ENCODE results near the gene MAP4K1. TPM values are rescaled to one million over a fixed set of nuclear protein-coding genes. Genes with fewer than 3 reads are reported as not detected.

Gene MAP4K1
- total and polyA plus RNA-seq, 2 of the 13 experiments (the other 11 are each of a cell fraction or from before 2014, with no cell fraction given) = 0.24 to 0.89 TPM

GRCh38 chr19:38618590-38619360, 1.0 kb upstream of the MAP4K1 start, which contains the start of gene EIF3K (continued):
- no peak for TF ChIP-seq AKNA (CRISPR knock-in tag; IDR thresholded peaks at IDR 0.05; ENCODE audit: borderline replicate concordance)
- TF ChIP-seq ZNF275 (CRISPR knock-in tag; IDR thresholded peaks at IDR 0.05; ENCODE audit: borderline replicate concordance) = no peak
- TF ChIP-seq ATF5 (CRISPR knock-in tag; IDR thresholded peaks at IDR 0.05; ENCODE audit: low read depth) = no peak
- no peak for TF ChIP-seq ZNF576 (CRISPR knock-in tag; IDR thresholded peaks at IDR 0.05)
- no peak for TF ChIP-seq ZNF235 (CRISPR knock-in tag; IDR thresholded peaks at IDR 0.05; ENCODE audit: borderline replicate concordance)
- TF ChIP-seq ZNF3 (CRISPR knock-in tag; IDR thresholded peaks at IDR 0.05) = no peak
- TF ChIP-seq GMEB2 (CRISPR knock-in tag; IDR thresholded peaks at IDR 0.05; ENCODE audit: low read depth) = no peak
- TF ChIP-seq SRSF4 (IDR thresholded peaks at IDR 0.05; ENCODE audit: low read depth, low read length, poor library complexity, severe bottlenecking) = no peak
- no peak for TF ChIP-seq ZNF274 (CRISPR knock-in tag; IDR thresholded peaks at IDR 0.05)
- no peak for TF ChIP-seq HOXA5 (CRISPR knock-in tag; IDR thresholded peaks at IDR 0.05)
- TF ChIP-seq SKI (IDR thresholded peaks at IDR 0.05; ENCODE audit: partially characterized antibody) = no peak
- TF ChIP-seq ZNF549 (CRISPR knock-in tag; IDR thresholded peaks at IDR 0.05) = no peak
- TF ChIP-seq SUZ12 (IDR thresholded peaks at IDR 0.05; ENCODE audit: low read depth, low read length) = no peak
- no peak for TF ChIP-seq ZNF557 (CRISPR knock-in tag; IDR thresholded peaks at IDR 0.05)
- TF ChIP-seq NFYB (CRISPR knock-in tag; IDR thresholded peaks at IDR 0.05) = peak; percentile 51; the same call in 1 of the 2 replicates
- TF ChIP-seq ZNF724P (CRISPR knock-in tag; IDR thresholded peaks at IDR 0.05; ENCODE audit: borderline replicate concordance) = no peak
- no peak for TF ChIP-seq ZNF383 (CRISPR knock-in tag; IDR thresholded peaks at IDR 0.05; ENCODE audit: borderline replicate concordance)

Measured in HepG2 (cell line).